ENCODE data around the gene ZNF582. TPM values are rescaled to one million over a fixed set of nuclear protein-coding genes. Genes with fewer than 3 reads are reported as not detected.

ZNF582 gene
- 5.5 TPM for total RNA-seq

DNA sequence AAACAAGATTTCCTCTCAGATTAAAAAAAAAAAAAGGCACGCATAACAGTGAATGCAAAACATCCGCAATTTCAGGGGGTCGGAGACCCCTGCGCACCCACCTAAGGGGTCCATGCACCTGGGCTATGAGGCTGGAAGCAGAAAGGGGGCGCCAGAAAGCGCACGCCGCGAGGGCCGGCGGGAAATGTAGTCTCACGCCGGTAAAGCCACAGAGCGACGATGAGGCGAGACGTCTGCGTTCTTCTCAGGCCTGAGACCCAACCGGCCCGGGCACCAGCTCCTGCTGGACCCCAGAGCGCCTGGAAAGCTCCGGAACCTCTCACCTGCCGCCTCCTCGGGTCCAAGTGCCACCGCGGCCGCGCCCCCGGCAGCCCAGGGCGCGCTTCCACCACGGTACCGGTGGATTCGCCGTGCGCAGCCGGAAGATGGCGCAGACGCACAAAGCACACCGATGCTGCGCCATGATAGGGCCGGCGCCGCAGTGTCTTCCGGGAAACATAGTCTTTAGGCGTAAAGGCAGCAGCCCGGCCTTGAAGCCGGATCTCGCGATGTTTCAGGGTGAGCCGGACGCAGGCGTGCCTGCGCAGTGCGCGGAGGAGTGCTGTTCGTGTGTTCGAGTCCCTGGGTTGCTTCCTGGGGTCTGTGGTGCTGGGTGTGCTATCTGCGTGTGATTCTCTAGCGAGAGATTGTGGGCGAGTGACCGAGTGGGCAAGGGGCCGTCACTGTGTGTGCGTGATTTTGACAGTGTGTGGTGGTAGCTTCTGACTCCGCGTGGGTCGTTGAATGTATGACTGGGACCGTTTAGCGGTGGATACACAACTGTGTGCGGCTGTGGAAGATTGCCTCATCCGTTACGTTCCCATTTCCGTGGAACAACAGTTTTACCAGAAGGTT is at the start of gene ZNF582:
TSS of gene ZNF582 (minus strand) at position 416 of the 894 bp plus-strand sequence. CDS start 1,782 bp downstream, outside the sequence.
- intact Hi-C loops (cut with DNase I) = no loop called here
- ATAC-seq (peak; percentile 100), DNase-seq (ENCODE audit: low spot score) (peak; percentile 97)

DNA sequence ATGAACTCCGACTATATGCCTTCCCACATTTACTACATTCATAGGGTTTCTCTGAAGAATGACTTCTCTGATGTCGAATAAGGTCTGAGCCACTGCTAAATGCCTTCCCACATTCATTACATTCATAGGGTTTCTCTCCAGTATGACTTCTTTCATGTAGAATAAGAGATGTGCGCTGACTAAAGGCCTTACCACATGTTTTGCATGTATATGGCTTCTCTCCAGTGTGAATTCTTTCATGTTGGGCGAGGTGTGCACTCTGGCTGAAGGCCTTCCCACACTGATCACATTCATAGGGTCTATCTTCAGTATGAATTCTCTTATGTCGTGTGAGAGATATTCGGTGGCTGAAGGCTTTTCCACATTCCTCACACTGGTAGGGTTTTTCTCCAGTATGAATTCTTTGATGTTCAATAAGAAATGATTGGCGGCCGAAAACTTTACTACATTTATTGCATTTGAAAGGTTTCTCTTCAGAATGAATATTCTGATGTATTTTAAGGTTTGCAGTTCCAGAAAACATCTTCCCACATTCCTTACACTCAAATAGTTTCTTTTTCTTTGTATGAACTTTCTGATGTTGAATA is 48.0 kb upstream of the ZNF582 start:
- DNase-seq (ENCODE audit: low spot score) (no peak), ATAC-seq (no peak)
- intact Hi-C loops (cut with DNase I) = no loop called here

DNA sequence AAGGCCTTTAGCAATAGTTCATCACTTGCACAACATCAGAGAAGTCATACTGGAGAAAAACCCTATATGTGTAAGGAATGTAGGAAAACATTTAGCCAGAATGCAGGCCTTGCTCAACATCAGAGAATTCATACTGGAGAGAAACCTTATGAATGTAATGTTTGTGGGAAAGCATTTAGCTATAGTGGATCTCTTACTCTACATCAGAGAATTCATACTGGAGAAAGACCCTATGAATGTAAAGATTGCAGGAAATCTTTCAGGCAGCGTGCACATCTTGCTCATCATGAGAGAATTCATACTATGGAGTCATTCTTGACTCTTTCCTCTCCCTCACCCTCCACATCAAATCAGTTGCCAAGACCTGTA is 30.6 kb upstream of the ZNF582 start:
- ATAC-seq = no peak
- DNase-seq (ENCODE audit: low spot score) = no peak
- intact Hi-C loops (cut with DNase I) = no loop called here

DNA sequence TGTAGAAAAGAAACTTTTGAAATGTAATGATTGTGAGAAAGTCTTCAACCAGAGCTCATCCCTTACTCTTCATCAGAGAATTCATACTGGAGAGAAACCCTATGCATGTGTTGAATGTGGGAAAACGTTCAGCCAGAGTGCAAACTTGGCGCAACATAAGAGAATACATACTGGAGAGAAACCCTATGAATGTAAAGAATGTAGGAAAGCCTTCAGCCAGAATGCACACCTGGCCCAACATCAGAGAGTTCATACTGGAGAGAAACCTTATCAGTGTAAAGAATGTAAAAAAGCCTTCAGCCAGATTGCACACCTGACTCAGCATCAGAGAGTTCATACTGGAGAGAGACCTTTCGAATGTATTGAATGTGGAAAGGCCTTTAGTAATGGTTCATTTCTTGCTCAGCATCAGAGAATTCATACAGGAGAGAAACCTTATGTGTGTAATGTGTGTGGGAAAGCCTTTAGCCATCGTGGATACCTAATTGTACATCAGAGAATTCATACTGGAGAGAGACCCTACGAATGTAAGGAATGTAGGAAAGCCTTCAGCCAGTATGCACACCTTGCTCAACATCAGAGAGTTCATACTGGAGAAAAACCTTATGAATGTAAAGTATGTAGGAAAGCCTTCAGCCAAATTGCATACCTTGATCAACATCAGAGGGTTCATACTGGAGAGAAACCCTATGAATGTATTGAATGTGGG is 30.1 kb upstream of the ZNF582 start:
- intact Hi-C loops (cut with DNase I) = no loop called here
- ATAC-seq (no peak), DNase-seq (ENCODE audit: low spot score) (no peak)

DNA sequence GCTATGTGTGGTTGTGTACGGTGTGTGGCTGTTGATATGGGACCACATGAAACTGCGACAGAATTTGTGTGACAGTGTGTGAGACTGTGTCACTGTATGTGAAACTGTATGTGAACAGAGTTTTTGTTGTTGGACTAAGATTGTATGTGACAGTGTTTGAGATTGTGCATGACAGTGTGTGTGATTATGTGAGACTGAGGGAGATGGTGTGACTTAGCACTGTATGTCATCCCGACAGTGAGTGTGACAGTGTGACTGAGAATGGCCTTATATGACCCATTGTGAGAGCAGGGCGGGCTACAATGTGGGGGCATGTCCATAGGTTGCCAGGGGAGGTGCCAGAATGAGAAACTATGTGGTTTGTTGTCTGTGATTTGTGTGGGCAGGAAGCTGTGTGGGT is 11.7 kb upstream of the ZNF582 start:
- ATAC-seq (no peak), DNase-seq (ENCODE audit: low spot score) (no peak)
- intact Hi-C loops (cut with DNase I) = no loop called here

DNA sequence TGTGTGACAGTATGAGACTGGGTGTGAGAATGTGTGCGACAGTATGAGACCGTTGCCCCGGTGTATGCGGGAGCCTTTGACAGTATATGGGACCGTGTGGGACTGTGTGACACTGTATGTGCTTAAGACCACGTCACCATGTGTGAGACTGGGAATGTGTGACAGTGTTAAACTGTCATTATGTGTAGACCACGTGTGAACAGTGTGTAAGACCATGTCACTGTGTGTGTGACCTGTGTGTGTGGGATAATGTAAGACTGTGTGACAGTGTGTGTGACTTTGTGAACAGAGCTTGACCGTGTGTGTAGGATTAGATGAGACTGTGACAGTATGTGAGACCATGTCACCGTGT is 11.3 kb upstream of the ZNF582 start:
- intact Hi-C loops (cut with DNase I) = no loop called here
- DNase-seq (ENCODE audit: low spot score) = no peak
- no peak for ATAC-seq

DNA sequence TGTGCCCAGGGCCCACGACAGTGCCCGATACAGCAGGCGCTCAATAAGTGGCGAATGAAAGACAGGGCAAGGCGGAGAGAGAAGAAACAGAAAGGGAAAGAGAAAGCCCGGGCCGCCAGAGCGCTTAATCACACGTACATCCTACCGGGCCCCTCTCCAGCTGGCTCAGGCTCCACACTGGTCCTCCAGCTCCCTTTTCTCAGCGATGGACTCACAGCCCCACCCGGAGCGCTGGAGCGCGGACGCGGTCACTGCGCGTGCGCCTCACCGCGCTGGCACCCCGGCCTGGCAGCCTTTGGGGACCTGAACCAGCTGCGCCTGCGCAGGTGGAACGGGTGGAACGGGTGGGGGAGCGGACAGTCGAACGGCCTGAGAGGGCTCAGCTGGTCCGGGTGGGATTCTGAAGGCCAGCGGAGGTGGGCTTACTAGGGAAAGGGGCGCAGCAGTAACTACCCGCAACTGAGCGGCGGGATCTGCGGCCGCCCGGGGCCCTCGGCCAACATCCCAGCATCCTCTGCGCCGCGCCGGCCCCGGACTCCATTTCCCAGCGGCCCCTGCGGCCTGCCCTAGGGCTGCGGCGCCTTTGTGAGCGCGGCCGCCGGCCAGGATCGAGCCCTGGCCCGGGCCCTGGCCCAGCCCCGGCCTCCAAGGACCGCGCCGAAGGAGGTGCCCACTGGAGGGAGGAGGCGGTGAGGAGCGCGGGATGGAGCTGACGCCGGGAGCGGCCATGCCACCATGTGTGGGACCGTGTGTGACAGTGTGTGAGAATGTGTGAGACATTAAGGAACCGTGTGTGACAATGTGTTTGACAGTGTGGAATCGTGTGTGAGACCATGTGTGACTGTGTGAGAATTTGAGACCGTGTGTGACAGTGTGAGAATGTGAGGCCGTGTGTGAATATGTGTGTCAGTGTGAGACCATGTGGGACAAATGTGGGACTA is 10.7 kb upstream of the ZNF582 start, which contains the start of gene ZNF583:
TSS of gene ZNF583 (plus strand) at position 569 of the 941 bp plus-strand sequence. CDS start 2,783 bp downstream, outside the sequence.
- peak; percentile 97 for DNase-seq (ENCODE audit: low spot score)
- ATAC-seq = peak; percentile 99
- intact Hi-C loops (cut with DNase I) = no loop called here

DNA sequence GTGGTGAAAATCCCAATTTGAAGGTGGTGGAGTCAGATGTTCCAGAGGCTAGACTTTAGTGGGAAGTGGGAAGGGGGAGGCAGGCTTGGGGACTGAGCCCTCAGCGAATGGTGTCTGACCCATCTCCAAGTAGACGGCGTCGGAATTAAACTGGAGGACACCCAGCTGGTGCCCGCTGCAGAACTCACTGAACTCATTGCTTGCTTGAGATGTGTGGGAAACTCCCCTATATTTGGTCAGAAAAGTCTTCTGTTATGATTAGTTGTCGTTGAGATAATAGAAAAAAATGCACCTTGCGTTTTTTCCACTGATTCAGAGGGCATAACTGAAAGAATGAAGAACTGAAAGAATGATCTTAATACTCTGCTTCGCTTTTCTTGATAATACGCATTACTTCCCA is 9.9 kb upstream of the ZNF582 start:
- ATAC-seq (no peak), DNase-seq (ENCODE audit: low spot score) (no peak)
- intact Hi-C loops (cut with DNase I) = no loop called here

DNA sequence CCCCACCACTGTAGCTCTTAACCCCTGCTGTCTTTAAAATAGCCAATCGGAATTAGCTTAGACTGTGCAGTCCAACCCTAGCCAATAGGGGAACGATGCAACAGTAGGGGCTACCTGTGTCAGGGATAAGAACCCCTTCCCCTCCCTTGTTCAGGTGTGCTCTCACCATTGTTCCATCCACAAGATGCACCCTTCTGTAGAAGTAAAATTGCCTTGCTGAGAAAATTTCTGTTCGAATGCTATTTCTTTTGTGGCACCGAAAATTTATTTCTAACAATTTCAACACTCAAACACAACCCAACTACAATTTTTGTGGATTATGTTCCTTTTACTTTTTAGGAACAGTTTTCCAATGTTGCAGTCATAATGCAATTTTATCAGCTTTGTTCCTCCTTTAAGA is 7.2 kb upstream of the ZNF582 start:
- no peak for DNase-seq (ENCODE audit: low spot score)

DNA sequence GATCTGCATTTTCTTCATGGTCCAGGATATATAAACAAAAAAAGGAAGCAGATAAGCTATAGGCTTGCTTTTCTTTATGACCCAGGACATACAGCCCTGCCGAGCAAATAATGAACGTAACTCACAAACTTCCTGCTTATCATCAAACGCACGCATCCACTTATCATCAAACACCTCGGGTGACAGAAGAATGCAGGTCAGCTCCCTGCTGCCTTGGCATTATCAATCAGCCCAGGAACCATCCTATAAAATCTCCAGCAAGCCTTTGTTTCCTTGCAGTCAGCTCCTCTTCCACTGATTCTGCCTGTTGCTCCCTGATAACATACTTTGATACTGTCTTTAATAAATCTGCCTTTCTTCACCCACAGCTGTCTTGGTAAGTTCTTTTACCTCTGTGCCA is 5.5 kb upstream of the ZNF582 start:
- ATAC-seq (no peak), DNase-seq (ENCODE audit: low spot score) (no peak)
- intact Hi-C loops (cut with DNase I) = no loop called here

More for the DNA sequence above, 7.2 kb upstream of the ZNF582 start:
- intact Hi-C loops (cut with DNase I) = no loop called here
- ATAC-seq = no peak

DNA sequence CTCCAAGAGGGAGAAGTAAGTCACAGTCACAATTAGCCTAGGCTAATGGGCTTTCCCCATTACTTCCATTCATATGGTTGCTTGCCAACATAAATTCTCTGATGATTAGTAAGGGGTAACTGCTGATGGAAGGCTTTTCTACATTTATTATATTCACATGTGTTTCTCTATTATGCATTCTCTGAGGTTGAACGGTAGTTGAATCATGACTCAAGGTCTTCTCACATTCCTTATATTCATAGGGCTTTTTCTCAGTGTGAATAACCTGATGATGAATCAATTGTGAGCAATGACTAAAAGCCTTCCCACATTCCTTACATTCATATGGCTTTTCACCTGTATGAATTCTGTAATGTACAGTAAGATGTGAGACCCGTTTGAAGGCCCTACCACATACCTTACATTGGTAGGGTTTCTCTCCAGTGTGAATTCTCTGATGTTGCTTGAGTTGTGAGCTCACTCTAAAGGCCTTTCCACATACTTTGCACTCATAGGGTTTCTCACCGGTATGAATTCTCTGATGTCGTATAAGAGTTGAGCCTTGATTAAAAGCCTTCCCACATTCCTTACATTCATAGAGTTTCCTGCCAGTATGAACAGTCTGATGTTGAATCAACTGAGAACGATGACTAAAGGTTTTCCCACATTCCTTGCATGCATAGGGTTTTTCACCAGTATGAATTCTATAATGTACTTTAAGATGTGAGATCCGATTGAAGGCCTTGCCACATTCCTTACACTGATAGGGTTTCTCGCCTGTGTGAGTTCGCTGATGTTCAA is 9.3 kb downstream of the ZNF582 start:
- intact Hi-C loops (cut with DNase I) = no loop called here
- no peak for DNase-seq (ENCODE audit: low spot score)
- no peak for ATAC-seq

DNA sequence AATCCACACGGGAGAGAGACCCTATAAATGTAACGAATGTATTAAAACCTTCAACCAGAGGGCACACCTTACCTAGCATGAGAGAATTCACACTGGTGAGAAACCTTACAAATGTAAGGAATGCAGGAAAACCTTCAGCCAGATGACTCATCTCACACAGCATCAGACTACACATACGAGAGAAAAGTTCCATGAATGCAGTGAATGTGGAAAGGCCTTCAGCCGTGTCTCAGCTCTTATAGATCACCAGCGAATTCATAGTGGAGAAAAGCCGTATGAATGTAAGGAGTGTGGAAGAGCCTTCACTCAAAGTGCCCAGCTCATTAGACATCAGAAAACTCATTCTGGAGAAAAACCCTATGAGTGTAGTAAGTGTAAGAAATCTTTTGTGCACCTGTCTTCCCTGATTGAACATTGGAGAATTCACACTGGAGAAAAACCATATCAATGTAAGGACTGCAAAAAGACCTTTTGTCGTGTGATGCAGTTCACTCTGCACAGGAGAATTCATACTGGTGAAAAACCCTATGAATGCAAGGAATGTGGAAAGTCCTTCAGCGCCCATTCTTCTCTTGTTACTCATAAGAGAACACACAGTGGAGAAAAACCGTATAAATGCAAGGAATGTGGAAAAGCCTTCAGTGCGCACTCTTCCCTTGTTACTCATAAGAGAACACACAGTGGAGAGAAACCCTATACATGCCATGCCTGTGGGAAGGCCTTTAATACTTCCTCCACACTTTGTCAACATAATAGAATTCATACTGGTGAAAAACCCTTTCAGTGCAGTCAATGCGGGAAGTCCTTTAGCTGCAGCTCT is 16.0 kb downstream of the ZNF582 start:
- no peak for ATAC-seq
- DNase-seq (ENCODE audit: low spot score) = no peak
- intact Hi-C loops (cut with DNase I) = no loop called here

DNA sequence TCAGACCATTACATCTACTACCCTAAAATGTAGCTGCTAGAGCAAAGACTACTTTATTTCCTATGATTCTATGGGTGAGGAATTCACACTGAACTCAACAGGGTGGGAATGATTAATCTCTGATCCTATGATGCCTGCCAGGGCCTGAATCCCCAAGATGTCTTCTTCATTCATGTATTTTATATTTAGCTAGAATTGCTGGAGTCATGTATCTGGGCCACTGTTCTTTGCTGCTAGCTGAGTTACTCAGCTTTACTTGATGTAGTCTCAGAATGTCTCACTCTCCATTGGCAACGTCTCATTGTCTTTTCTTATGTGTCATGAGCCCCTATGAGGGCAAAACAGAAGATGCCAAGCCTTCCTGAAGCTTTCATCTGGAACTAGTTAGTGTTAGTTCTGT is 21.1 kb downstream of the ZNF582 start:
- no peak for ATAC-seq
- DNase-seq (ENCODE audit: low spot score) = no peak
- intact Hi-C loops (cut with DNase I) = no loop called here

DNA sequence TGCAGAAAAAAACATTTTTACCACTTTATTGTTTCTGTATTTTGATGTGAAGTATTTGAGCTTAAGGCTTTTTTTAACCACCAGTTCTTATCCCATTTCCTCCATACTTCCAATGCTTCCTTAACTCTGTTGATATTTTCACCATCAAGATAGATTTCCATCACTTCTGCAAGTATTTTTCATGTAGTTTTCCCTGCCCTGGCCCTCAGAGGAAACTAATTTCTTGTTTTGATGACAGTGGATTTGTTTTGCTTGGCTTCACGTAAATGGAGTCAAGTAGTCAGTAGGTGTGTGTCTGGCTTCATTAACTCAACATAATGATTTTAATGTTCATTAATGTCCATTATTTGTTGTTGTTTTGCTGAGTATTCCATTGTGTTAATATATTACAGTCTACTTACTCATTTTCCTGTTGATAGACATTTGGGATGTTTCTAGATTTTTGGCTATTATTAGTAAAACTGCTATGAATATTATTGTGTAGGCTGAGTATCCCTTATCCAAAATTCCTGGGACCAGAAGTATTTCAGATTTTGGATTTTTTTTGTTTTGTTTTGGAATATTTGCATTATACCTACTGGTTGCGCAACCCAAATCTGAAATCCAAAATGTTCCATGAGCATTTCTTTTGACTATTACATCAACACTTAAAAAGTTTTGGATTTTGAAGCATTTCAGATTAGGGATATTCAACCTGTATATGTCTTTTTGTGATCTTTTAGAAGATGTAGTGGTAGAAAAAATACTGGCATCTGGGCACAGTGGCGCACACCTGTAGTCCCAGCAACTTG is 23.3 kb downstream of the ZNF582 start:
- DNase-seq (ENCODE audit: low spot score) = no peak
- no peak for ATAC-seq
- intact Hi-C loops (cut with DNase I) = no loop called here

DNA sequence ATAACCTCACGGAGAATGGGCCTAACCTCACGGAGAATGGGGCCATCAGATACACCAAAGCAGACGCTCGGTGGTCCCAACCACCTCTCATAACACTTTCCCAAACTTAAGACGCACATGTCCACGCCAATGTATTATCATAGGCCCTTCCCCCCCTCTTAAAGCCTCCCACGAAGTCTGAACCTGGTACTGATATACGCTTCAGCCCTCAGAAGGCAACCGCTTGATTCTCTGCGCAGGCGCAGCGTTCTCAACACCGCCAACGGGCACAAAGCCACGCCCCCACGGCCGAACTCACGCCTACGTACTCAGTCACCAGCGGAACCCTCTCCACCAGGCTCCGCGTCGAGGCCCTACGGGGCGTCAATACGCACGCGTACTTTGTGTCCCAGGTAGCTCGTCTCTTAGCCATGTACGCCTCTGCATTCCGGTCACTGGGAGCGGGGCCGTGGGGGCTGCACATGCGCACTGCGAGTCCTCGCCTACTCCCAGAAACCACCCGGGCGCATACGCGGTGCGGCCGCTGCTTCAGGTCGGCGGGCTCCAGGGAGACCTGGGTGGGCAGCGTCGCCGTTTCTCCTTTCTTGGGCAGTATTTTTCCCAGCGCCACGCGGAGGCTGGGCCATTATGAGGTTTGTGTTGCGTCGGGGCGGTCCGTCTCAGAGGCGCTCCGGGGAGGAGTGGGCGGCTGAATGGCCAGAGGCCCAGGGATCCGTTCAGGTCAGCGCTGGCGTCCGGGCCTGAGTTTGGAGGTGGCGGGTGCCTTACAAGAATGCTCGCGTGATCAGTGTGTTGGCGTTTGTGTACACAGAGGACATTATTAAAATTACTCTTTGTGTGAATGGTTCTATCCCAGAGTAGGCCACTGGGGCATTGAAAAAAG is 25.3 kb downstream of the ZNF582 start:
- intact Hi-C loops (cut with DNase I) = no loop called here
- peak; percentile 99 for ATAC-seq
- peak; percentile 93 for DNase-seq (ENCODE audit: low spot score)

DNA sequence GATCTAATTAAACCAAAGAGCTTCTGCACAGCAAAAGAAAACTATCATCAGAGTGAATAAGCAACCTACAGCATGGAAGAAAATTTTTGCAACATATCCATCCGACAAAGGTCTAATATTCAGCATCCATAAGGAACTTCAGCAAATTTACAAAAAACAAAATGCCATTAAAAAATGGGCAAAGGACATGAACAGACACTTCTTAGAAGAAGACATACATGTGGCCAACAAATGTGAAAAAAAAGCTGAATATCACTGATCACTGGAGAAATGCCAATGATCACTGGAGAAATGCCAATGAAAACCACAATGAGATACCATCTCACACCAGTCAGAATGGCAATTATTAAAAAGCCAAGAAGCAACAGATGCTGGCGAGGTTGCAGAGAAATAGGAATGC is 32.5 kb downstream of the ZNF582 start:
- no peak for DNase-seq (ENCODE audit: low spot score)
- ATAC-seq = no peak
- intact Hi-C loops (cut with DNase I) = no loop called here

All from sciatic nerve (tissue), 2 donors.